ENCODE data around the gene RHOF.

Gene RHOF

DNA sequence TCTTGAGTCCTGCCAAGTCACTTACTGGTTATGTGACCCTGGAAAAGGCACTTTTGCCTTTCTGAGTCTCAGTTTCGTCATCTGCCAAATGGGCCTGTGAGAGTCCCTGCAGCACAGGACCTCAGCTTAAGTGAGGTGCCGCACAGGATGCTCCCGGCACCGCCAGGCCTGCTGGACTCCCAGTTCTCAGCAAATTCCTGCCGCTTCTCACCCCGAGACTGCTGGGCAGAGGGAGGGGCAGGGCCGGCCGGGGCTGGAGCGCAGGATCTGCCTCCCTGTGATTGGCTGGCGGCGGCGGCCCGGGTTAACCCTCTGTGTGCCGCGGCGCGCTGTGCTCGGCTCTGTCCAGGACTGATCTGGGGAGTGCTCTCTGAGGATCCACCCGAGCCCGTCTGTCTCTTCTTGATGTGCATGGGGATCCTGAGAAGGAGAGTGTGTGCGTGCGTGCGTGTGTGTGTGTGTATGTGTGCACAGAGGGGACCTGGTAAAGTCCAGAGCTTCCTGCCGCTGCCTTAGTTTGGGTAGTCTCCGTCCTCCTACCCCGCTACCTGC lies 18.9 kb upstream of the RHOF start:
- Histone ChIP-seq H3K36me3 (peaks cover 93% of the 10 kb centered on the region), H3K4me3 (ENCODE audit: low read depth in 1 of 2, low read length in 1 of 2) (peak overlapping the region; percentile 68 to 81), H3K4me1 (ENCODE audit: control insufficient read depth in 1 of 2, insufficient read depth in 1 of 2, low read depth in 1 of 2, low read length in 1 of 2) (peaks cover 53 to 68% of the 10 kb centered on the region in 2 experiments), H3K27me3 (no peaks in the 10 kb centered on the region), H3K27ac (peak overlapping the region; percentile 100), H3K9me3 (no peaks in the 10 kb centered on the region)
- TF ChIP-seq, protein P1, sequence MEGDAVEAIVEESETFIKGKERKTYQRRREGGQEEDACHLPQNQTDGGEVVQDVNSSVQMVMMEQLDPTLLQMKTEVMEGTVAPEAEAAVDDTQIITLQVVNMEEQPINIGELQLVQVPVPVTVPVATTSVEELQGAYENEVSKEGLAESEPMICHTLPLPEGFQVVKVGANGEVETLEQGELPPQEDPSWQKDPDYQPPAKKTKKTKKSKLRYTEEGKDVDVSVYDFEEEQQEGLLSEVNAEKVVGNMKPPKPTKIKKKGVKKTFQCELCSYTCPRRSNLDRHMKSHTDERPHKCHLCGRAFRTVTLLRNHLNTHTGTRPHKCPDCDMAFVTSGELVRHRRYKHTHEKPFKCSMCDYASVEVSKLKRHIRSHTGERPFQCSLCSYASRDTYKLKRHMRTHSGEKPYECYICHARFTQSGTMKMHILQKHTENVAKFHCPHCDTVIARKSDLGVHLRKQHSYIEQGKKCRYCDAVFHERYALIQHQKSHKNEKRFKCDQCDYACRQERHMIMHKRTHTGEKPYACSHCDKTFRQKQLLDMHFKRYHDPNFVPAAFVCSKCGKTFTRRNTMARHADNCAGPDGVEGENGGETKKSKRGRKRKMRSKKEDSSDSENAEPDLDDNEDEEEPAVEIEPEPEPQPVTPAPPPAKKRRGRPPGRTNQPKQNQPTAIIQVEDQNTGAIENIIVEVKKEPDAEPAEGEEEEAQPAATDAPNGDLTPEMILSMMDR (IDR thresholded peaks at IDR 0.05): peak; percentile 3

DNA sequence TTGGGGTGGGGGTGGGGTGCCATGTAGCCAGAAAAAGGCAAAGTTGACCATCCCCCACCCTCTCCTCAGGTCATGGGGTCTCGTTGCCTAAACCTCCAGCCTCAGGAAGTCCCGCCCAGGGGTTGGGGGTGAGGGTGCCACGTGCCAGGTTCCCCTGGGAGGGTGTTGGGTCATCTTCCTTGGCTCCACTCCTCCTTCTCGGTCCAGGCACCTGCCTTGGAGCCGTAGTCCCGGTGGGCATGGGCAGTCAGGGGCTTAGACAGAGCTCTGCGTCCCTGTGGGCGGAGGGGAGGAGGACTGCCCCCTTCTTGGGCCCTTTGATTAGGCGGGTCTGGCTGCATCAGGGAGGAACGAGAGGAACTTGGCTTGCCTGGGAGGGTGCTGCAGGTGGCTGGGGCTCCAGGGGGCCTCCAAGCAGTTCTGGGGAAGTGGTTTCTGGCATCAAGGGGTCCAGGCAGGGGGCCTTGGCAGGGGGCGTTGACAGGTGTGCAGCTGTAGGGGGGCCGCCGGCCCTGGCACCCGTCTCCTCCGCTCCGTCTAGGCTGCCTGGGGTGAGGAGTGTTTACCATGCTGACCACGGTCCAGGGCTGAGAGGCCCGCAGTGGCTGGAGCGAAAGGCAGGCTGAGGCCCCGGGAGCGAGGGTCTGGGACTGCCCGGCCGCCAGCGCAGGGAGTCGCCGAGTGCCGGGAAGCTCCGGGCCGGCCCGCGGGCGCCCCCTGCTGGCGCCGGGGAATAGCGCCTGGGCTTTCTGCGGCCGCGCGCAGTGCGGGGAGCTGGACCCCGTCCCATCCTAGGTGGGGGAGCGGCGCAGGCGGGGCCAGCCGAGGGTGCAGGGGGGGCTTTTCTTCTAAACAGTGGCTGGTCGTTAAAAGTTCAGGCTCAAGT lies 18.2 kb upstream of the RHOF start:
- H3K4me1 ChIP-seq (ENCODE audit: control insufficient read depth in 1 of 2, insufficient read depth in 1 of 2, low read depth in 1 of 2, low read length in 1 of 2): peaks cover 61 to 75% of the 10 kb centered on the region in 2 experiments
- TF ChIP-seq, protein P1 (IDR thresholded peaks at IDR 0.05): peak; percentile 96

DNA sequence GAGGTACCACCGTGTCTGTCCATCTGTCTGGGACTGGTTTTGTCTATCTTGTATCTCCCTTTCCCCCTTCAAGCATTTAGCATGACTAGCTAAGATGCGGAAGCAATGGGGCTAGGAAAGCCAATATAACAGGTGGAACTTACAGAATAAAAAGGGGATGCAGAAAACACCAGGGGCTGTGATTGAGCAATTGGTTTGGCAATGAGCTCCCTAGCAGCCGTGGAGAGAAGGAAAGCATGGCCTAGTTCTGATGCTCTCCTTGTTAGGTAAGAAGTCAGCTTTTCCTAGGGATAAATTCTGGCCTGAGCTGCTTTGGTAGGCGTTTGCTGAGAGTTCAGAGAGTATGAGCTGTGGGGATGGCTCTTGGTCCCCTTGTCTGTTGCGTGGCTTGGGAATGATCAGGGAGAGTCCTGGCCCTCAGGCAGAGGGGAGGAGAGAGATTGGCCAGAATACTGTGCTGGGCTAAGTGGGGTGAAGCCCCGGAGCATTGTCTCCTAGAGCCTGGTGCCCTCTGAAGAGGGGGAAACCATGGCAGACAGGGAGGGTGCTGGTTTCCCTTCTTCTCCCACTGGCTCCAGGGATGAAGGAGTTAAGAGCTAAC lies 17.4 kb upstream of the RHOF start:
- Histone ChIP-seq H3K4me3 (ENCODE audit: low read depth in 1 of 2, low read length in 1 of 2) (peak overlapping the region; percentile 68 to 81), H3K4me1 (ENCODE audit: control insufficient read depth in 1 of 2, insufficient read depth in 1 of 2, low read depth in 1 of 2, low read length in 1 of 2) (peaks cover 68 to 83% of the 10 kb centered on the region in 2 experiments), H3K9me3 (no peaks in the 10 kb centered on the region), H3K36me3 (peaks cover 82% of the 10 kb centered on the region), H3K27ac (peak overlapping the region; percentile 100), H3K27me3 (no peaks in the 10 kb centered on the region)
- TF ChIP-seq, protein P1 (IDR thresholded peaks at IDR 0.05): no peak

More for the DNA sequence above, 18.2 kb upstream of the RHOF start:
- Histone ChIP-seq H3K27me3 (no peaks in the 10 kb centered on the region), H3K9me3 (no peaks in the 10 kb centered on the region), H3K36me3 (peaks cover 85% of the 10 kb centered on the region), H3K27ac (peak overlapping the region; percentile 100), H3K4me3 (ENCODE audit: low read depth in 1 of 2, low read length in 1 of 2) (peak overlapping the region; percentile 68 to 81)

DNA sequence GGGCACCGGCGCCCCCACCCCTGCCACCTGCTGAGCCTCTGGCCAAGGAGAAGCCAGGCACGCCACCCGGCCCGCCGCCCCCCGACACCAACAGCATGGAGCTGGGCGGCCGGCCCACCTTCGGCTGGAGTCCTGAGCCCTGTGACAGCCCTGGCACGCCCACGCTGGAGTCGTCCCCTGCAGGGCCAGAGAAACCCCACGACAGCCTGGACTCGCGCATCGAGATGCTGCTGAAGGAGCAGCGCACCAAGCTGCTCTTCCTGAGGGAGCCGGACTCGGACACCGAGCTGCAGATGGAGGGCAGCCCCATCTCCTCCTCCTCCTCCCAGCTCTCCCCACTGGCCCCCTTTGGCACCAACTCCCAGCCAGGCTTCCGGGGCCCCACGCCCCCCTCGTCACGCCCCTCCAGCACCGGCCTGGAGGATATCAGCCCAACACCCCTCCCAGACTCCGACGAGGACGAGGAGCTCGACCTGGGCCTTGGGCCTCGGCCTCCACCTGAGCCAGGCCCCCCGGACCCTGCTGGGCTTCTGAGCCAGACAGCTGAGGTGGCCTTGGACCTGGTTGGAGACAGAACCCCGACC lies 16.8 kb upstream of the RHOF start:
- no peaks in the 10 kb centered on the region for H3K27me3 ChIP-seq
- H3K4me1 ChIP-seq (ENCODE audit: control insufficient read depth in 1 of 2, insufficient read depth in 1 of 2, low read depth in 1 of 2, low read length in 1 of 2): peaks cover 73 to 86% of the 10 kb centered on the region in 2 experiments
- peak overlapping the region; percentile 68 to 81 for H3K4me3 ChIP-seq (ENCODE audit: low read depth in 1 of 2, low read length in 1 of 2)
- peaks cover 79% of the 10 kb centered on the region for H3K36me3 ChIP-seq
- peak overlapping the region; percentile 100 for H3K27ac ChIP-seq
- H3K9me3 ChIP-seq: no peaks in the 10 kb centered on the region
- TF ChIP-seq, protein P1 (IDR thresholded peaks at IDR 0.05): no peak

DNA sequence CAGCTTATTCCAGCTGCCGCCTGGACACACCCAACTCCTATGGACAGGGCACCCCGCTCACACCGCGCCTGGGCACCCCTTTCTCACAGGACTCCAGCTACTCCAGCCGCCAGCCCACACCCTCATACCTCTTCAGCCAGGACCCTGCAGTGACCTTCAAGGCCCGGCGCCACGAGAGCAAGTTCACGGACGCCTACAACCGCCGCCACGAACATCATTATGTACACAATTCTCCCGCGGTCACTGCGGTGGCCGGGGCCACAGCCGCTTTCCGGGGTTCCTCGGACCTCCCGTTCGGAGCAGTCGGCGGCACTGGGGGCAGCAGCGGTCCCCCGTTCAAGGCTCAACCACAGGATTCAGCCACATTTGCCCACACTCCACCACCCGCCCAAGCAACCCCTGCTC lies 16.2 kb upstream of the RHOF start:
- Histone ChIP-seq H3K9me3 (no peaks in the 10 kb centered on the region), H3K4me1 (ENCODE audit: control insufficient read depth in 1 of 2, insufficient read depth in 1 of 2, low read depth in 1 of 2, low read length in 1 of 2) (peaks cover 75 to 83% of the 10 kb centered on the region in 2 experiments), H3K36me3 (peaks cover 73% of the 10 kb centered on the region), H3K4me3 (ENCODE audit: low read depth in 1 of 2, low read length in 1 of 2) (no peak overlapping the region), H3K27me3 (no peaks in the 10 kb centered on the region), H3K27ac (peak overlapping the region; percentile 100)
- TF ChIP-seq, protein P1 (IDR thresholded peaks at IDR 0.05): no peak
